Liver (tissue), 3 donors: Measurements from ENCODE around the gene ERVV-1.

ENCODE experiments used
- GABPA ChIP-seq, 2 donors: IDR thresholded peaks in 1 of 2; conservative IDR thresholded peaks in 1 of 2; 2 replicates each; pipeline ENCODE4 v1.6.1; 2016; ENCODE audit warnings: antibody characterized with exemption in 2 of 2, mild to moderate bottlenecking in 1 of 2, moderate library complexity in 1 of 2
- RAD21 ChIP-seq, 2 donors: IDR thresholded peaks; 2 replicates each; pipeline ENCODE4 v1.6.1; 2016; ENCODE audit warnings: antibody characterized with exemption in 2 of 2, mild to moderate bottlenecking in 2 of 2
- TF ChIP-seq, protein P1 (sequence below): fragments of 150-350 bp; IDR thresholded peaks from 2 replicates; pipeline ENCODE4 v1.5.1; 2017; ENCODE audit warnings: improper control_type of control experiment, low read depth, low read length; ENCODE audit not compliant: missing input control
- TF ChIP-seq, protein P2 (sequence below): IDR thresholded peaks from 2 replicates; pipeline ENCODE4 v1.6.1; 2016; ENCODE audit warnings: antibody characterized with exemption
- donor health status: healthy.
- donor health status: healthy.

DNA sequence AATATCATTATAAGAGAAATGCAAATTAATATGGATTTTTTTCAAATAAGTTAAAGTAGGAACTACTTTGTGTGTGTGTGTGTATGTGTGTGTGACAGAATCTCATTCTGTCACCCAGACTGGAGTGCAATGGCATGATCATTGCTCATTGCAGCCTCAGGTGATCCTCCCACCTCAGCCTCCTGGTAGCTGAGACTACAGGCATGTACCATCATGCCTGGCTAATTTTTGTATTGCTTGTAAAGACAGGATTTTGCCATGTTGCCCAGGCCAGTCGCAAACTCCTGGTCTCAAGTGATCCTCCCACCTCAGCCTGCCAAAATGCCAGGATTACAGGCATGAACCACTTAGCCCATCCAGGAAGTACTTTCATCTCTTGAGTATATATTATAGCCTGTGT is 27.6 kb downstream of the ERVV-1 start:
- TF ChIP-seq, protein P1, sequence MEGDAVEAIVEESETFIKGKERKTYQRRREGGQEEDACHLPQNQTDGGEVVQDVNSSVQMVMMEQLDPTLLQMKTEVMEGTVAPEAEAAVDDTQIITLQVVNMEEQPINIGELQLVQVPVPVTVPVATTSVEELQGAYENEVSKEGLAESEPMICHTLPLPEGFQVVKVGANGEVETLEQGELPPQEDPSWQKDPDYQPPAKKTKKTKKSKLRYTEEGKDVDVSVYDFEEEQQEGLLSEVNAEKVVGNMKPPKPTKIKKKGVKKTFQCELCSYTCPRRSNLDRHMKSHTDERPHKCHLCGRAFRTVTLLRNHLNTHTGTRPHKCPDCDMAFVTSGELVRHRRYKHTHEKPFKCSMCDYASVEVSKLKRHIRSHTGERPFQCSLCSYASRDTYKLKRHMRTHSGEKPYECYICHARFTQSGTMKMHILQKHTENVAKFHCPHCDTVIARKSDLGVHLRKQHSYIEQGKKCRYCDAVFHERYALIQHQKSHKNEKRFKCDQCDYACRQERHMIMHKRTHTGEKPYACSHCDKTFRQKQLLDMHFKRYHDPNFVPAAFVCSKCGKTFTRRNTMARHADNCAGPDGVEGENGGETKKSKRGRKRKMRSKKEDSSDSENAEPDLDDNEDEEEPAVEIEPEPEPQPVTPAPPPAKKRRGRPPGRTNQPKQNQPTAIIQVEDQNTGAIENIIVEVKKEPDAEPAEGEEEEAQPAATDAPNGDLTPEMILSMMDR, result no peak
- TF ChIP-seq, protein P2, sequence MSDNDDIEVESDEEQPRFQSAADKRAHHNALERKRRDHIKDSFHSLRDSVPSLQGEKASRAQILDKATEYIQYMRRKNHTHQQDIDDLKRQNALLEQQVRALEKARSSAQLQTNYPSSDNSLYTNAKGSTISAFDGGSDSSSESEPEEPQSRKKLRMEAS, result no peak
- TF ChIP-seq RAD21 (IDR thresholded peaks at IDR 0.05), result no peak
- no peak for TF ChIP-seq GABPA (IDR thresholded peaks at IDR 0.05 in 1 of 2, conservative IDR thresholded peaks at IDR 0.05 in 1 of 2)
